ENCODE measurements around the gene TIAM1. TPM values are rescaled to one million over a fixed set of nuclear protein-coding genes. Genes with fewer than 3 reads are reported as not detected.

TIAM1 gene
- total RNA-seq, 1 donor from 2014 or later: 41.3 TPM

DNA sequence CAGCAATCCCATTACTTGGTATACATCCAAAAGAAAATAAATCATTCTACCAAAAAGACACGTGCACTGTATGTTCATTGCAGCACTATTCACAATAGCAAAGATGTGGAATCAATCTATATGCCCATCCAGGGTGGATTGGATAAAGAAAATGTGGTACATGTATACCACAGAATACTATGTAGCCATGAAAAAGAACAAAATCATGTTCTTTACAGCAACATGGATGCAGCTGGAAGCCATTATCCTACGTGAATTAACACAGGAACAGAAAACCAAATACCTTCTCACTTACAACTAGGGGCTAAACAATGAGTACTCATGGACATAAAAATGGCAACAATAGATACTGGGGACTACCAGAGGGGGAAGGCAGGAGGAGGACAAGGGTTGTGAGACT, 147.3 kb downstream of the TIAM1 start:
- no peak for DNase-seq (ENCODE audit: extremely low spot score in 2 of 2)
- no peaks in the 10 kb centered on the region for H3K36me3 ChIP-seq

DNA sequence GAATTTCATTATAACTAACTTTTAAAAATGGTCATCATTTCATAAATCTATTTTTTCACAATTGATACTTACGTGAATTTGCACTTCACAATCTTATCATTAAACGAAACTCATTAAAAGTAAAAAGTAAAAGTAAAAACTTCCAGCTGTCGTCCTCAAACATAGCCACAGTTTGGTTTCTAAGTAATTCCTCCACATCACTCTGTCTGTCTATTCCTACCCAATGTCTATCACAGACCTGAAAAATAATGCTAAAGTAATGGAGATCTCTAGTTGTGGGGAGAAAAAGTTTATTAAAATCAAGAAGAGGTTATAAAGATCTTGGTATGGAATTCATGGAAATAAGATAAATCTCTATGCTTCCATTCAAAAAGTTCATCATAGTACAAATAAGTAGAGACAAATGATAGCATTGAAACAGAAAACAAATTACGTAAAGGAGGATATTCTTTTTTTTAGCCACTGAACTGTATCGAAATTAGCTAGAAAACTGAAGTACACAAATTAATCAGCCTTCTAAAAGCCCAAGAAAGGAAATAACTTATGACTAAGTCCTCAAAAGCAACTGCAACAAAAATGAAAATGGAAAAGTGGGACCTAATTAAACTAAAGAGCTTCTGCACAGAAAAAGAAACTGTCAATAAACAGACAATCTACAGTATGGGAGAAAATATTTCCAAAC, 148.6 kb downstream of the TIAM1 start:
- H3K9me3 ChIP-seq: no peaks in the 10 kb centered on the region
- H3K4me1 ChIP-seq: no peaks in the 10 kb centered on the region
- H3K36me3 ChIP-seq: no peaks in the 10 kb centered on the region
- no peak overlapping the region for H3K4me3 ChIP-seq
- intact Hi-C loops (cut with DNase I): loop anchor here (10.0 kb wide), 1 partner anchor 419 kb away; no protein-coding TSS in a partner anchor
- no peaks in the 10 kb centered on the region for H3K27me3 ChIP-seq
- no peak for TF ChIP-seq POLR2A (IDR thresholded peaks at IDR 0.05)
- DNase-seq (ENCODE audit: extremely low spot score in 2 of 2): no peak
- no peak overlapping the region for H3K27ac ChIP-seq

More for the DNA sequence above, 147.3 kb downstream of the TIAM1 start:
- H3K27me3 ChIP-seq: no peaks in the 10 kb centered on the region
- intact Hi-C loops (cut with DNase I): loop anchor here (10.0 kb wide), 1 partner anchor 418 kb away; no protein-coding TSS in a partner anchor
- H3K27ac ChIP-seq: no peak overlapping the region
- H3K4me3 ChIP-seq: no peak overlapping the region
- no peaks in the 10 kb centered on the region for H3K4me1 ChIP-seq
- H3K9me3 ChIP-seq: no peaks in the 10 kb centered on the region
- TF ChIP-seq POLR2A (IDR thresholded peaks at IDR 0.05): no peak

DNA sequence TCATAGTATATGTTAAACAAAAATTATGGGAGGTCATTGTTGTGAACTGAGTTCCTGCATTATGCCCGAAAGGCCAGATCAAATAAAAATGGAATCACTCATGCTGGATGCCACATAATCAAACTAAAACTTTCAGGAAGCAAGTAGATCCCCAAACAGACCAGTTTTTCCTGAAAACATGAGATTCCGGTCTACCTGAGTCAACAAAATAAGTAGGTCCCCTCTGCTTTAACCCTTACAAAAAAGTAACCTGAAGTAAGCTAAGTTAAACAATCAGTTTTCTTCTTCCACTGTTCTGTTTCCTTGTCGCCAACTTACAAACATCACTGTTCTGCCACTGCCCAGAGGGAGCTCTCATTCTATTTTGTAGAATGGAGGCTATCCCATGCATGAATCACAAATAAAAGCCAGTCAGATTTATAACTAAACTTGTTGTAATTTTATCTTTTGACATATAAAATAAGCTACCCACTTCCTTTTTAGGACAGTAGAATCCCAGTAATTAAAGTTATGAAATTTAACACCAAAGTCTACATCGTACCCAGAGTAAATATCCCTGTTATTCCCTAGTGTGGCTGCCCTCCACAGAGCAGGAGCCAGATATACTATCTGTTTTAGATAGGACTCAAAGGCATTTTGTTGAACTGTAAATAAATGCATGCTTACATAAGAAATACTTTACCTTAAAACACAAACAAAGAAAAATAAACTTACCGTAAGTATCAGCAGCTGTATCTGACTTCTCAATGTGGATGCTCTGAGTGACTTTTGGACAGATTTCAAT, 149.4 kb downstream of the TIAM1 start:
- no peaks in the 10 kb centered on the region for H3K9me3 ChIP-seq
- intact Hi-C loops (cut with DNase I): loop anchor here (10.0 kb wide), 1 partner anchor 420 kb away; no protein-coding TSS in a partner anchor
- H3K4me1 ChIP-seq: no peaks in the 10 kb centered on the region
- TF ChIP-seq POLR2AphosphoS5 (IDR thresholded peaks at IDR 0.05; ENCODE audit: insufficient read depth in 1 of 2, low read depth in 1 of 2): no peak
- no peak for TF ChIP-seq POLR2A (IDR thresholded peaks at IDR 0.05)
- TF ChIP-seq, protein P1, sequence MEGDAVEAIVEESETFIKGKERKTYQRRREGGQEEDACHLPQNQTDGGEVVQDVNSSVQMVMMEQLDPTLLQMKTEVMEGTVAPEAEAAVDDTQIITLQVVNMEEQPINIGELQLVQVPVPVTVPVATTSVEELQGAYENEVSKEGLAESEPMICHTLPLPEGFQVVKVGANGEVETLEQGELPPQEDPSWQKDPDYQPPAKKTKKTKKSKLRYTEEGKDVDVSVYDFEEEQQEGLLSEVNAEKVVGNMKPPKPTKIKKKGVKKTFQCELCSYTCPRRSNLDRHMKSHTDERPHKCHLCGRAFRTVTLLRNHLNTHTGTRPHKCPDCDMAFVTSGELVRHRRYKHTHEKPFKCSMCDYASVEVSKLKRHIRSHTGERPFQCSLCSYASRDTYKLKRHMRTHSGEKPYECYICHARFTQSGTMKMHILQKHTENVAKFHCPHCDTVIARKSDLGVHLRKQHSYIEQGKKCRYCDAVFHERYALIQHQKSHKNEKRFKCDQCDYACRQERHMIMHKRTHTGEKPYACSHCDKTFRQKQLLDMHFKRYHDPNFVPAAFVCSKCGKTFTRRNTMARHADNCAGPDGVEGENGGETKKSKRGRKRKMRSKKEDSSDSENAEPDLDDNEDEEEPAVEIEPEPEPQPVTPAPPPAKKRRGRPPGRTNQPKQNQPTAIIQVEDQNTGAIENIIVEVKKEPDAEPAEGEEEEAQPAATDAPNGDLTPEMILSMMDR (IDR thresholded peaks at IDR 0.05): no peak
- DNase-seq (ENCODE audit: extremely low spot score in 2 of 2): no peak
- no peaks in the 10 kb centered on the region for H3K36me3 ChIP-seq
- H3K27ac ChIP-seq: no peak overlapping the region
- H3K4me3 ChIP-seq: no peak overlapping the region
- H3K27me3 ChIP-seq: no peaks in the 10 kb centered on the region

DNA sequence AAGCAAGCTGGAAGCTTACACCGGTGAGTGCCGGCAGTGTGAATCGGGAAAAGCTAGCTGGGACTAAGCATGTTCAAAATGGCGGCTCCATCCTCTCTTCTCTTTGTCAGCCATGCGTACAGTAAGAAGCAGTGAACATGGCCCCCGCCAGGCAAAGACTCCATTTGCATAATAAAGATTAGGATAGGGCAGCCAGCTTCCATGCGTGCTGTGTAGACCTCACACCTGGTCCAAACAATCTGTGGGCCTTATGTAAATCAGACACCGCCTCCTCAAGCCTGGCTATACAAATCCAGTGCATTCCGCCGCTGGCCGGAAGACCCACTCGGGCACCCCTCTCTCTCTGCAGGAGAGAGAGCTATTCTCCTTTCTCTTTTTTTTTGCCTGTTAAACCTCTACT, 150.3 kb downstream of the TIAM1 start:
- DNase-seq (ENCODE audit: extremely low spot score in 2 of 2): no peak
- H3K4me1 ChIP-seq: no peaks in the 10 kb centered on the region
- H3K36me3 ChIP-seq: no peaks in the 10 kb centered on the region
- intact Hi-C loops (cut with DNase I): loop anchor here (10.0 kb wide), 1 partner anchor 421 kb away; no protein-coding TSS in a partner anchor
- H3K9me3 ChIP-seq: no peaks in the 10 kb centered on the region
- H3K27ac ChIP-seq: no peak overlapping the region
- TF ChIP-seq, protein P1 (IDR thresholded peaks at IDR 0.05): no peak
- TF ChIP-seq POLR2AphosphoS5 (IDR thresholded peaks at IDR 0.05; ENCODE audit: insufficient read depth in 1 of 2, low read depth in 1 of 2) (no peak), POLR2A (IDR thresholded peaks at IDR 0.05) (no peak)
- H3K27me3 ChIP-seq: no peaks in the 10 kb centered on the region
- no peak overlapping the region for H3K4me3 ChIP-seq

DNA sequence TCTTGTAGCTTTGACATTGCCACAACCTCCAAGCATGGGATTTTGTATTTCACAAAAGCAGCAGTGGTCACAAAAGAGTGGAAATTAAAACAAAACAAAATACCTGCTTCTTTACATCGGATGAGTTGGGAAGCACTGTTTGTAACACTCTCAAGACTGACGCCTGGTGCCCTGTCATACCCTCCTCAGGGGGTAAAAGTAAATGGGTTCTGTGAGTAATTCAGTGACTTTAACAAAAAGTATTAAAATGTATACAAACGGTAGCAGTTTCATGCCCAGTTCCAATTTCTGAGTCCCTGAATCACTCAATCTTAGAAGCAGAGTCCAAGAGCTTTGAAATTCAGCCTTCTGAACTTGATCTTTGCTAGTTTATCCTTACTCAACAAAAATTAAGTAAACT, 152.5 kb downstream of the TIAM1 start:
- H3K4me3 ChIP-seq: no peak overlapping the region
- no peaks in the 10 kb centered on the region for H3K27me3 ChIP-seq
- H3K9me3 ChIP-seq: no peaks in the 10 kb centered on the region
- H3K4me1 ChIP-seq: no peaks in the 10 kb centered on the region
- H3K36me3 ChIP-seq: no peaks in the 10 kb centered on the region
- intact Hi-C loops (cut with DNase I): loop anchor here (10.0 kb wide), 1 partner anchor 423 kb away; no protein-coding TSS in a partner anchor
- no peak for DNase-seq (ENCODE audit: extremely low spot score in 2 of 2)
- H3K27ac ChIP-seq: no peak overlapping the region
- TF ChIP-seq, protein P1 (IDR thresholded peaks at IDR 0.05): no peak
- TF ChIP-seq POLR2AphosphoS5 (IDR thresholded peaks at IDR 0.05; ENCODE audit: insufficient read depth in 1 of 2, low read depth in 1 of 2) (no peak), POLR2A (IDR thresholded peaks at IDR 0.05) (no peak)

Measured in vagina (tissue), 2 donors.